Adrenal gland (tissue), 5 donors: Measurements from ENCODE around the gene NFYC.

Experiments
- CTCF ChIP-seq, 6 experiments: fragments of 450-650 bp in 4 of 6; fragments of 200-600 bp in 2 of 6; sonication (generic) in 1 of 6; IDR thresholded peaks; 1 replicate in 5 of 6; 2 replicates in 1 of 6; pipeline versions ENCODE4 v1.5.1 to v1.8.0; 2016 to 2021; ENCODE audit warnings: antibody characterized with exemption in 6 of 6, mild to moderate bottlenecking in 2 of 6, moderate library complexity in 1 of 6
- POLR2A ChIP-seq, 2 donors: fragments of 450-650 bp; IDR thresholded peaks; one replicate each; pipeline ENCODE4 v1.6.1; 2017; ENCODE audit warnings: antibody characterized with exemption in 2 of 2, mild to moderate bottlenecking in 2 of 2, moderate library complexity in 1 of 2
- donor health status: DM: no; HTN: no; CAD: no.

- no peak for TF ChIP-seq CTCF (IDR thresholded peaks at IDR 0.05)
- no peak for TF ChIP-seq POLR2A (IDR thresholded peaks at IDR 0.05)
Measured at GRCh38 chr1:40692429-40692895, 958 bp downstream of the NFYC start.
